HCT116 (cell line): ENCODE measurements around the gene ACER1. TPM values are rescaled to one million over a fixed set of nuclear protein-coding genes. Genes with fewer than 3 reads are reported as not detected.

Source experiments
- ATAC-seq: fragments of 200-7000 bp; cut with Tn5 transposase; 2 replicates; pipeline ENCODE4 v1.9.1; 2020; ENCODE audit warnings: mild to moderate bottlenecking, moderate library complexity
- BruUV-seq: library from RNA; stranded (reverse); fragments of 400-500 nt; replicated peaks from 2 replicates; lab custom pipeline; 2021; lab: Mats Ljungman, UMichigan
- CTCF ChIA-PET: fragments of 300-600 bp; sonication (Branson Sonifier 250); formaldehyde crosslinking; loops from one replicate; lab custom pipeline; 2021; ENCODE audit warnings: antibody characterized with exemption; lab: Charles Lee
- POLR2A ChIA-PET: fragments of 300-600, 350-600 bp; sonication (Branson Sonifier 250); formaldehyde crosslinking; loops from one replicate; lab custom pipeline; 2021; ENCODE audit warnings: antibody characterized with exemption; lab: Charles Lee
- RAD21 ChIA-PET, 2 experiments: fragments of 300-600 bp; sonication (Branson Sonifier 250); formaldehyde crosslinking; loops; one replicate each; lab custom pipeline; 2023; ENCODE audit warnings: low total read pairs in 2 of 2; ENCODE audit not compliant: uncharacterized antibody in 2 of 2, unreplicated experiment in 2 of 2, low non-redundant PET in 1 of 2; lab: Charles Lee
- DNase-seq: peaks from one replicate; pipeline ENCODE4 v3.0.0-alpha.2; 2010; ENCODE audit warnings: low read depth, low spot score
- H2AFZ ChIP-seq: fragments of 200-600 bp; shearing (Covaris generic), sonication (generic); 2 replicates; pipeline ENCODE4 v1.6.1; 2017; ENCODE audit warnings: low read depth, mixed run types, mixed read lengths, antibody characterized with exemption, low read length; ENCODE audit not compliant: poor library complexity, severe bottlenecking
- H3K27ac ChIP-seq: 2 replicates; pipeline ENCODE4 v1.5.1; 2012; ENCODE audit warnings: low read depth, low read length
- H3K27me3 ChIP-seq: fragments of 200-600 bp; sonication (generic); 2 replicates; pipeline ENCODE4 v1.6.1; 2016; ENCODE audit warnings: mixed run types, low read length, mixed read lengths; ENCODE audit not compliant: insufficient read depth
- H3K36me3 ChIP-seq, 2 experiments: fragments of 200-500 bp in 1 of 2; fragments of 200-600 bp in 1 of 2; sonication (Bioruptor generic) in 1 of 2; sonication (generic) in 1 of 2; 2 replicates each; pipeline versions ENCODE4 v1.5.1 to v1.6.1; 2014 to 2016; ENCODE audit warnings: low read length in 2 of 2, inconsistent platforms in 1 of 2, mixed read lengths in 1 of 2, mixed run types in 1 of 2; ENCODE audit not compliant: insufficient read depth in 2 of 2, control insufficient read depth in 1 of 2
- H3K4me1 ChIP-seq, 2 experiments: fragments of 200-600 bp in 1 of 2; sonication (generic) in 1 of 2; 2 replicates each; pipeline versions ENCODE4 v1.5.1 to v1.6.1; 2012 to 2017; ENCODE audit warnings: low read length in 2 of 2, inconsistent platforms in 1 of 2, mild to moderate bottlenecking in 1 of 2, mixed read lengths in 1 of 2, mixed run types in 1 of 2, moderate library complexity in 1 of 2; ENCODE audit not compliant: insufficient read depth in 2 of 2, control insufficient read depth in 1 of 2
- H3K4me2 ChIP-seq: fragments of 200-600 bp; sonication (generic); 2 replicates; pipeline ENCODE4 v1.6.1; 2017; ENCODE audit warnings: mixed run types, low read length, mixed read lengths
- H3K4me3 ChIP-seq, 2 experiments: fragments of 200-600 bp in 1 of 2; sonication (generic) in 1 of 2; replicated peaks in 1 of 2; 2 replicates each; pipeline ENCODE4 v1.5.1; 2011 to 2016; ENCODE audit warnings: low read length in 2 of 2, control low read depth in 1 of 2, low read depth in 1 of 2, mild to moderate bottlenecking in 1 of 2, mixed read lengths in 1 of 2, mixed run types in 1 of 2
- H3K79me2 ChIP-seq: fragments of 200-600 bp; sonication (generic); 2 replicates; pipeline ENCODE4 v1.6.1; 2017; ENCODE audit warnings: mild to moderate bottlenecking, mixed run types, low read length, moderate library complexity, mixed read lengths; ENCODE audit not compliant: insufficient read depth
- H3K9ac ChIP-seq: fragments of 200-600 bp; sonication (generic); 2 replicates; pipeline ENCODE4 v1.6.1; 2016; ENCODE audit warnings: low read length, mixed read lengths
- H3K9me2 ChIP-seq: fragments of 200-600 bp; sonication (generic), shearing (Covaris generic); 2 replicates; pipeline ENCODE4 v1.6.1; 2017; ENCODE audit warnings: mixed run types, mild to moderate bottlenecking, moderate library complexity; ENCODE audit not compliant: insufficient read depth
- H3K9me3 ChIP-seq, 2 experiments: fragments of 200-500 bp in 1 of 2; fragments of 200-600 bp in 1 of 2; sonication (Bioruptor generic) in 1 of 2; sonication (generic) in 1 of 2; 2 replicates each; pipeline ENCODE4 v1.6.1; 2014 to 2017; ENCODE audit warnings: low read length in 2 of 2, mixed read lengths in 2 of 2, inconsistent platforms in 1 of 2, low read depth in 1 of 2, mild to moderate bottlenecking in 1 of 2, mixed run types in 1 of 2, moderate library complexity in 1 of 2; ENCODE audit not compliant: control insufficient read depth in 1 of 2, insufficient read depth in 1 of 2
- H4K20me1 ChIP-seq: fragments of 200-600 bp; sonication (generic), shearing (Covaris generic); 2 replicates; pipeline ENCODE4 v1.6.1; 2017; ENCODE audit warnings: mixed run types, mild to moderate bottlenecking, moderate library complexity; ENCODE audit not compliant: insufficient read depth
- CBX3 ChIP-seq: IDR thresholded peaks from 2 replicates; pipeline ENCODE4 v1.6.1; 2012; ENCODE audit warnings: low read depth
- CEBPB ChIP-seq: IDR thresholded peaks from 2 replicates; pipeline ENCODE4 v1.6.1; 2012; ENCODE audit warnings: low read depth
- EGR1 ChIP-seq: IDR thresholded peaks from 2 replicates; pipeline ENCODE4 v1.6.1; 2012; ENCODE audit warnings: low read depth
- ELF1 ChIP-seq: IDR thresholded peaks from 2 replicates; pipeline ENCODE4 v1.6.1; 2012; ENCODE audit warnings: low read depth, borderline replicate concordance
- EZH2 ChIP-seq: fragments of 200-600 bp; sonication (generic); IDR thresholded peaks from 2 replicates; pipeline ENCODE4 v1.6.1; 2017; ENCODE audit warnings: antibody characterized with exemption, mixed run types
- EZH2phosphoT487 ChIP-seq: fragments of 200-600 bp; IDR thresholded peaks from 2 replicates; pipeline ENCODE4 v1.6.1; 2018; ENCODE audit warnings: antibody characterized with exemption, borderline replicate concordance
- FOSL1 ChIP-seq: IDR thresholded peaks from 2 replicates; pipeline ENCODE4 v1.6.1; 2012; ENCODE audit warnings: low read depth
- JUND ChIP-seq: IDR thresholded peaks from 2 replicates; pipeline ENCODE4 v1.6.1; 2012
- POLR2AphosphoS5 ChIP-seq: IDR thresholded peaks from 2 replicates; pipeline ENCODE4 v1.6.1; 2011; ENCODE audit warnings: mild to moderate bottlenecking, low read depth, low read length, moderate library complexity
- RAD21 ChIP-seq: IDR thresholded peaks from 2 replicates; pipeline ENCODE4 v1.6.1; 2012; ENCODE audit warnings: low read depth, mild to moderate bottlenecking
- SIN3A ChIP-seq: IDR thresholded peaks from 2 replicates; pipeline ENCODE4 v1.6.1; 2012; ENCODE audit warnings: low read depth
- SRF ChIP-seq: IDR thresholded peaks from 2 replicates; pipeline ENCODE4 v1.6.1; 2012; ENCODE audit warnings: low read depth
- TCF7L2 ChIP-seq: IDR thresholded peaks from 2 replicates; pipeline ENCODE4 v1.7.0; 2011; ENCODE audit warnings: borderline replicate concordance, inconsistent platforms; ENCODE audit not compliant: insufficient read depth, insufficient read length; ENCODE audit errors: extremely low read depth
- YY1 ChIP-seq: IDR thresholded peaks from 2 replicates; pipeline ENCODE4 v1.6.1; 2011; ENCODE audit warnings: low read length, low read depth, moderate library complexity, mild to moderate bottlenecking; ENCODE audit not compliant: insufficient replicate concordance; ENCODE audit errors: extremely low read depth
- ZFX ChIP-seq: fragments of 450-650 bp; IDR thresholded peaks from 2 replicates; pipeline ENCODE4 v1.6.1; 2017
- ZNF274 ChIP-seq: fragments of 200-500 bp; sonication (Bioruptor generic); IDR thresholded peaks from 2 replicates; pipeline ENCODE4 v1.6.1; 2014; ENCODE audit warnings: mild to moderate bottlenecking, low read depth, low read length, inconsistent platforms
- intact Hi-C: fragments of 100-400 bp; cut with micrococcal nuclease; formaldehyde crosslinking; loops from 2 replicates; pipeline ENCODE4 v1.10.0; 2022
- total RNA-seq: library from RNA; stranded (reverse); gene quantifications from one replicate; pipeline ENCODE4 v1.2.1, GENCODE V29; 2021; ENCODE audit not compliant: unreplicated experiment
- TF ChIP-seq, protein P1 (sequence below): IDR thresholded peaks from 2 replicates; pipeline ENCODE4 v1.6.1; 2012
- TF ChIP-seq, protein P2 (sequence below): IDR thresholded peaks from 2 replicates; pipeline ENCODE4 v1.6.1; 2012; ENCODE audit warnings: low read depth
- TF ChIP-seq, protein P3 (sequence below): IDR thresholded peaks from 2 replicates; pipeline ENCODE4 v1.6.1; 2011; ENCODE audit warnings: mild to moderate bottlenecking, low read length, moderate library complexity; ENCODE audit not compliant: insufficient replicate concordance; ENCODE audit errors: extremely low read depth

Gene ACER1
- total RNA-seq, 1 experiment from 2014 or later, result not detected

DNA sequence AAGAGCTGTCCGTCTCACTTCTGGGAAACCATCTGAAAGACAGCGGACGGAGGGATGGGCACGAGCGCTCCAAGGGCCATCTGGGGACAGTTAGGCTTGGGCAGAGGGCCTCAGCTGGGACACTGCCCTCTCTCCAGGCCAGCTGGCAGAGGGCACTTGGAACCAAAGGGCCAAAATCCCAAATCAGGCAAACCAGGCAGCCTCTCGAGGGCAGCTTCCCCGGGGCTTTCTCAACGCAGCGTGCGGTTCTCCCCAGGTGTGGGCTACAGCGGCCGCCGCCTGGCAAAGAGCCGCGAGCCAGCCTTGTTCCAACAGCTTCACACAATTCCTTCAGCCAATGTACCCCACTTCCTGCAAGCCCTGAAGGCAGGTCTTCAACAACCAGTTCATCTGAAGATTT is 58.7 kb downstream of the ACER1 start:
- TF ChIP-seq SIN3A (no peak), YY1 (no peak), JUND (no peak), EGR1 (no peak), ZNF274 (no peak), EZH2 (no peak), EZH2phosphoT487 (no peak), CEBPB (no peak), CBX3 (no peak), SRF (no peak), FOSL1 (no peak), ZFX (no peak), TCF7L2 (no peak), ELF1 (no peak), RAD21 (no peak), POLR2AphosphoS5 (no peak)
- TF ChIP-seq, protein P1, sequence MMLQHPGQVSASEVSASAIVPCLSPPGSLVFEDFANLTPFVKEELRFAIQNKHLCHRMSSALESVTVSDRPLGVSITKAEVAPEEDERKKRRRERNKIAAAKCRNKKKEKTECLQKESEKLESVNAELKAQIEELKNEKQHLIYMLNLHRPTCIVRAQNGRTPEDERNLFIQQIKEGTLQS, result no peak
- TF ChIP-seq, protein P2, sequence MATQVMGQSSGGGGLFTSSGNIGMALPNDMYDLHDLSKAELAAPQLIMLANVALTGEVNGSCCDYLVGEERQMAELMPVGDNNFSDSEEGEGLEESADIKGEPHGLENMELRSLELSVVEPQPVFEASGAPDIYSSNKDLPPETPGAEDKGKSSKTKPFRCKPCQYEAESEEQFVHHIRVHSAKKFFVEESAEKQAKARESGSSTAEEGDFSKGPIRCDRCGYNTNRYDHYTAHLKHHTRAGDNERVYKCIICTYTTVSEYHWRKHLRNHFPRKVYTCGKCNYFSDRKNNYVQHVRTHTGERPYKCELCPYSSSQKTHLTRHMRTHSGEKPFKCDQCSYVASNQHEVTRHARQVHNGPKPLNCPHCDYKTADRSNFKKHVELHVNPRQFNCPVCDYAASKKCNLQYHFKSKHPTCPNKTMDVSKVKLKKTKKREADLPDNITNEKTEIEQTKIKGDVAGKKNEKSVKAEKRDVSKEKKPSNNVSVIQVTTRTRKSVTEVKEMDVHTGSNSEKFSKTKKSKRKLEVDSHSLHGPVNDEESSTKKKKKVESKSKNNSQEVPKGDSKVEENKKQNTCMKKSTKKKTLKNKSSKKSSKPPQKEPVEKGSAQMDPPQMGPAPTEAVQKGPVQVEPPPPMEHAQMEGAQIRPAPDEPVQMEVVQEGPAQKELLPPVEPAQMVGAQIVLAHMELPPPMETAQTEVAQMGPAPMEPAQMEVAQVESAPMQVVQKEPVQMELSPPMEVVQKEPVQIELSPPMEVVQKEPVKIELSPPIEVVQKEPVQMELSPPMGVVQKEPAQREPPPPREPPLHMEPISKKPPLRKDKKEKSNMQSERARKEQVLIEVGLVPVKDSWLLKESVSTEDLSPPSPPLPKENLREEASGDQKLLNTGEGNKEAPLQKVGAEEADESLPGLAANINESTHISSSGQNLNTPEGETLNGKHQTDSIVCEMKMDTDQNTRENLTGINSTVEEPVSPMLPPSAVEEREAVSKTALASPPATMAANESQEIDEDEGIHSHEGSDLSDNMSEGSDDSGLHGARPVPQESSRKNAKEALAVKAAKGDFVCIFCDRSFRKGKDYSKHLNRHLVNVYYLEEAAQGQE, result no peak
- TF ChIP-seq, protein P3, sequence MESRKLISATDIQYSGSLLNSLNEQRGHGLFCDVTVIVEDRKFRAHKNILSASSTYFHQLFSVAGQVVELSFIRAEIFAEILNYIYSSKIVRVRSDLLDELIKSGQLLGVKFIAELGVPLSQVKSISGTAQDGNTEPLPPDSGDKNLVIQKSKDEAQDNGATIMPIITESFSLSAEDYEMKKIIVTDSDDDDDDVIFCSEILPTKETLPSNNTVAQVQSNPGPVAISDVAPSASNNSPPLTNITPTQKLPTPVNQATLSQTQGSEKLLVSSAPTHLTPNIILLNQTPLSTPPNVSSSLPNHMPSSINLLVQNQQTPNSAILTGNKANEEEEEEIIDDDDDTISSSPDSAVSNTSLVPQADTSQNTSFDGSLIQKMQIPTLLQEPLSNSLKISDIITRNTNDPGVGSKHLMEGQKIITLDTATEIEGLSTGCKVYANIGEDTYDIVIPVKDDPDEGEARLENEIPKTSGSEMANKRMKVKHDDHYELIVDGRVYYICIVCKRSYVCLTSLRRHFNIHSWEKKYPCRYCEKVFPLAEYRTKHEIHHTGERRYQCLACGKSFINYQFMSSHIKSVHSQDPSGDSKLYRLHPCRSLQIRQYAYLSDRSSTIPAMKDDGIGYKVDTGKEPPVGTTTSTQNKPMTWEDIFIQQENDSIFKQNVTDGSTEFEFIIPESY, result no peak
- no peak for ATAC-seq
- no peaks in the 10 kb centered on the region for H3K9me2 ChIP-seq
- no peaks in the 10 kb centered on the region for H3K9me3 ChIP-seq
- H3K27me3 ChIP-seq, result no peaks in the 10 kb centered on the region
- DNase-seq, result no peak
- peaks cover 96% of the 10 kb centered on the region for H3K79me2 ChIP-seq
- no peak overlapping the region for H3K4me3 ChIP-seq
- H3K9ac ChIP-seq, result no peak overlapping the region
- no peak overlapping the region for H2AFZ ChIP-seq
- H3K4me1 ChIP-seq, result peaks cover 8 to 13% of the 10 kb centered on the region in 2 experiments
- H4K20me1 ChIP-seq, result peaks cover 3% of the 10 kb centered on the region; the same call in 1 of the 2 replicates
- H3K27ac ChIP-seq, result no peak overlapping the region
- ChIA-PET POLR2A (no interaction called here), RAD21 (no interaction called here), CTCF (no interaction called here)
- peaks cover 7 to 8% of the 10 kb centered on the region in 2 experiments; a peak in 2 of 4 replicates for H3K36me3 ChIP-seq
- no peak overlapping the region for H3K4me2 ChIP-seq
- no TSS peak for BruUV-seq
- intact Hi-C loops, result no loop called here
